Cardiac muscle cell (in vitro differentiated cells and primary cell): Measurements from ENCODE around the gene CRADD. TPM values are rescaled to one million over a fixed set of nuclear protein-coding genes. Genes with fewer than 3 reads are reported as not detected.
"Not testable (repeated sequence)": the region's sequence is repeated elsewhere in the genome, so short reads cannot be mapped to it uniquely, and the experiment has no call there.

Experiments
- DNase-seq, 2 donors: peaks; one replicate each; pipeline versions ENCODE4 v3.0.0 to v3.0.0-alpha.2; 2010 to 2017; ENCODE audit warnings: low read depth in 1 of 2, low spot score in 1 of 2
- H3K27ac ChIP-seq: fragments of 200-600 bp; sonication (generic); 2 replicates; pipeline ENCODE4 v1.5.1; 2016
- H3K27me3 ChIP-seq: fragments of 200-600 bp; sonication (generic); 2 replicates; pipeline ENCODE4 v1.6.0; 2016; ENCODE audit warnings: control low read depth
- H3K36me3 ChIP-seq: fragments of 200-600 bp; sonication (generic); 2 replicates; pipeline ENCODE4 v1.5.1; 2016; ENCODE audit warnings: control low read depth
- H3K4me1 ChIP-seq: fragments of 200-600 bp; sonication (generic); 2 replicates; pipeline ENCODE4 v1.8.1; 2017; ENCODE audit warnings: low read depth, mild to moderate bottlenecking, mixed run types
- H3K4me3 ChIP-seq: fragments of 200-600 bp; sonication (generic); 2 replicates; pipeline ENCODE4 v1.5.1; 2016; ENCODE audit warnings: mild to moderate bottlenecking
- H3K9me3 ChIP-seq: fragments of 200-600 bp; sonication (generic); 2 replicates; pipeline ENCODE4 v1.5.1; 2017; ENCODE audit warnings: low read depth, mild to moderate bottlenecking, control low read depth
- CTCF ChIP-seq: IDR thresholded peaks from 2 replicates; pipeline ENCODE4 v1.5.1; 2012; ENCODE audit warnings: low read depth, mild to moderate bottlenecking, low read length
- polyA plus RNA-seq: library from polyadenylated mRNA; unstranded; fragments of >200 nt; fragmentation: Nextera tagmentation; extraction: Ambion mirVana; gene quantifications from 2 replicates; pipeline ENCODE4 v1.2.1, GENCODE V29; 2016
- total RNA-seq: library from RNA; depleted of rRNA; stranded (reverse); fragments of >200 nt; gene quantifications from 2 replicates; pipeline ENCODE4 v1.2.3, GENCODE V29; 2016

Gene CRADD
- total and polyA plus RNA-seq, 2 experiments from 2014 or later: 13.8 to 37.9 TPM

- H3K9me3 ChIP-seq: no peaks in the 10 kb centered on the region
- TF ChIP-seq CTCF: no peak
- no peak overlapping the region for H3K27ac ChIP-seq
- DNase-seq: no peak
- H3K36me3 ChIP-seq: no peaks in the 10 kb centered on the region
- H3K4me3 ChIP-seq: no peak overlapping the region
- no peaks in the 10 kb centered on the region for H3K27me3 ChIP-seq
- H3K4me1 ChIP-seq: no peaks in the 10 kb centered on the region
Measured at GRCh38 chr12:93924367-93924766, 247.2 kb downstream of the CRADD start.

- Histone ChIP-seq H3K27me3 (no peaks in the 10 kb centered on the region), H3K36me3 (no peaks in the 10 kb centered on the region), H3K4me1 (no peaks in the 10 kb centered on the region), H3K9me3 (no peaks in the 10 kb centered on the region), H3K27ac (no peak overlapping the region), H3K4me3 (no peak overlapping the region)
- no peak for TF ChIP-seq CTCF
- no peak for DNase-seq
Measured at GRCh38 chr12:93925585-93926205, 248.5 kb downstream of the CRADD start.

GRCh38 chr12:93926237-93926636, 249.1 kb downstream of the CRADD start:
- no peaks in the 10 kb centered on the region for H3K9me3 ChIP-seq
- no peak for TF ChIP-seq CTCF
- H3K27ac ChIP-seq: no peak overlapping the region
- H3K36me3 ChIP-seq: no peaks in the 10 kb centered on the region
- no peak overlapping the region for H3K4me3 ChIP-seq
- no peak for DNase-seq
- H3K4me1 ChIP-seq: no peaks in the 10 kb centered on the region
- H3K27me3 ChIP-seq: no peaks in the 10 kb centered on the region

- H3K27me3 ChIP-seq, DNase-seq, H3K27ac ChIP-seq, H3K9me3 ChIP-seq, H3K4me1 ChIP-seq, H3K36me3 ChIP-seq, H3K4me3 ChIP-seq: not testable (repeated sequence)
Measured at GRCh38 chr12:93929081-93929480, 251.9 kb downstream of the CRADD start.

GRCh38 chr12:93937812-93938211, 260.6 kb downstream of the CRADD start:
- no peak for DNase-seq
- H3K4me1 ChIP-seq: no peaks in the 10 kb centered on the region
- no peak for TF ChIP-seq CTCF
- no peak overlapping the region for H3K4me3 ChIP-seq
- no peaks in the 10 kb centered on the region for H3K27me3 ChIP-seq
- no peaks in the 10 kb centered on the region for H3K36me3 ChIP-seq
- no peaks in the 10 kb centered on the region for H3K9me3 ChIP-seq
- no peak overlapping the region for H3K27ac ChIP-seq

- H3K4me3 ChIP-seq: no peak overlapping the region
- no peak for DNase-seq
- H3K27ac ChIP-seq: no peak overlapping the region
- H3K4me1 ChIP-seq: no peaks in the 10 kb centered on the region
- H3K9me3 ChIP-seq: no peaks in the 10 kb centered on the region
- no peak for TF ChIP-seq CTCF
- no peaks in the 10 kb centered on the region for H3K27me3 ChIP-seq
- H3K36me3 ChIP-seq: no peaks in the 10 kb centered on the region
Measured at GRCh38 chr12:93938317-93938716, 261.1 kb downstream of the CRADD start.
